H1 (cell line): Measurements from ENCODE around the gene RNF31. TPM values are rescaled to one million over a fixed set of nuclear protein-coding genes. Genes with fewer than 3 reads are reported as not detected.

ENCODE experiments used
- CTCF ChIA-PET: fragments of 300-600 bp; sonication (Branson Sonifier 250); formaldehyde crosslinking; loops from one replicate; lab custom pipeline; 2021; ENCODE audit not compliant: partially characterized antibody; lab: Charles Lee
- POLR2A ChIA-PET: fragments of 300-600 bp; sonication (Branson Sonifier 250); formaldehyde crosslinking; loops from one replicate; lab custom pipeline; 2021; ENCODE audit warnings: inconsistent platforms; ENCODE audit not compliant: partially characterized antibody; lab: Charles Lee
- DNase-seq, 2 experiments: peaks; one replicate each; pipeline versions ENCODE4 v3.0.0 to v3.0.0-alpha.2; 2010 to 2022; ENCODE audit warnings: low spot score in 2 of 2, low read depth in 1 of 2, mixed read lengths in 1 of 2
- FAIRE-seq: peaks from 2 replicates; lab custom pipeline; 2011; peaks lifted over from hg19 to GRCh38; lab: Jason Lieb, UNC
- H2AFZ ChIP-seq: 2 replicates; pipeline ENCODE4 v1.8.1; 2012; ENCODE audit warnings: low read length, inconsistent platforms
- H2AK5ac ChIP-seq: 2 replicates; pipeline ENCODE4 v1.6.1; 2013; ENCODE audit warnings: low read depth, low read length
- H2BK120ac ChIP-seq: replicated peaks from 2 replicates; pipeline ENCODE3; 2013; ENCODE audit warnings: low read depth, low read length, inconsistent platforms
- H2BK12ac ChIP-seq: 2 replicates; pipeline ENCODE4 v1.6.1; 2013; ENCODE audit warnings: low read depth, low read length
- H2BK15ac ChIP-seq: 2 replicates; pipeline ENCODE4 v1.6.1; 2013; ENCODE audit warnings: low read length
- H2BK20ac ChIP-seq: 2 replicates; pipeline ENCODE4 v1.6.1; 2013; ENCODE audit warnings: low read length
- H2BK5ac ChIP-seq: 2 replicates; pipeline ENCODE4 v1.6.1; 2013; ENCODE audit warnings: low read depth, low read length
- H3K14ac ChIP-seq: 2 replicates; pipeline ENCODE4 v1.6.1; 2013; ENCODE audit warnings: inconsistent platforms; ENCODE audit not compliant: insufficient read length
- H3K18ac ChIP-seq: 2 replicates; pipeline ENCODE4 v1.6.1; 2013; ENCODE audit warnings: low read length; ENCODE audit errors: extremely low read depth
- H3K23ac ChIP-seq: 2 replicates; pipeline ENCODE4 v1.6.1; 2013; ENCODE audit warnings: inconsistent platforms; ENCODE audit not compliant: insufficient read length
- H3K23me2 ChIP-seq: 2 replicates; pipeline ENCODE4 v1.6.1; 2013; ENCODE audit warnings: low read depth, low read length
- H3K27ac ChIP-seq: 2 replicates; pipeline ENCODE4 v1.6.1; 2011; ENCODE audit warnings: low read depth, low read length, inconsistent platforms
- H3K27me3 ChIP-seq, 4 experiments: replicated peaks in 1 of 4; 1 replicate in 1 of 4; 2 replicates in 3 of 4; pipeline versions ENCODE4 v1.6.1 to v1.8.1; 2011 to 2013; ENCODE audit warnings: low read length in 3 of 4, mild to moderate bottlenecking in 3 of 4, inconsistent platforms in 2 of 4, mixed read lengths in 2 of 4, moderate library complexity in 1 of 4; ENCODE audit not compliant: control insufficient read depth in 3 of 4, insufficient read depth in 3 of 4; ENCODE audit errors: extremely low read depth in 1 of 4
- H3K36me3 ChIP-seq, 4 experiments: 2 replicates each; pipeline versions ENCODE4 v1.6.1 to v1.8.1; 2011 to 2013; ENCODE audit warnings: mild to moderate bottlenecking in 4 of 4, low read length in 3 of 4, moderate library complexity in 2 of 4, control low read depth in 1 of 4, inconsistent platforms in 1 of 4; ENCODE audit not compliant: insufficient read depth in 4 of 4, control insufficient read depth in 2 of 4
- H3K4ac ChIP-seq: replicated peaks from 2 replicates; pipeline ENCODE3; 2013; ENCODE audit warnings: low read length, low read depth, mixed read lengths, inconsistent platforms; ENCODE audit not compliant: insufficient read length
- H3K4me1 ChIP-seq, 4 experiments: replicated peaks in 1 of 4; 1 replicate in 1 of 4; 2 replicates in 3 of 4; pipeline versions ENCODE4 v1.6.1 to v1.8.1; 2011 to 2013; ENCODE audit warnings: low read length in 3 of 4, inconsistent platforms in 2 of 4, mixed read lengths in 1 of 4; ENCODE audit not compliant: insufficient read depth in 4 of 4, control insufficient read depth in 3 of 4
- H3K4me2 ChIP-seq, 2 experiments: 2 replicates each; pipeline versions ENCODE4 v1.6.1 to v1.8.1; 2011 to 2013; ENCODE audit warnings: low read depth in 2 of 2, low read length in 2 of 2, control low read depth in 1 of 2, inconsistent platforms in 1 of 2, mild to moderate bottlenecking in 1 of 2; ENCODE audit not compliant: insufficient read depth in 1 of 2
- H3K4me3 ChIP-seq, 4 experiments: fragments of 200-600, 300-600 bp in 1 of 4; sonication (generic), shearing (Covaris generic), sonication (Bioruptor Twin) in 1 of 4; 2 replicates each; pipeline versions ENCODE4 v1.5.1 to v1.8.1; 2011 to 2016; ENCODE audit warnings: low read length in 4 of 4, low read depth in 3 of 4, control low read depth in 2 of 4, inconsistent platforms in 2 of 4, mild to moderate bottlenecking in 2 of 4, mixed read lengths in 1 of 4, moderate library complexity in 1 of 4; ENCODE audit not compliant: insufficient read depth in 2 of 4; ENCODE audit errors: extremely low read depth in 1 of 4
- H3K56ac ChIP-seq: replicated peaks from 2 replicates; pipeline ENCODE3; 2013; ENCODE audit warnings: low read depth, mild to moderate bottlenecking, mixed read lengths, low read length, inconsistent platforms; ENCODE audit not compliant: insufficient read length
- H3K79me1 ChIP-seq: 2 replicates; pipeline ENCODE4 v1.6.1; 2013; ENCODE audit warnings: low read depth, low read length, control low read depth
- H3K79me2 ChIP-seq, 2 experiments: 2 replicates each; pipeline versions ENCODE4 v1.6.1 to v1.8.1; 2012 to 2013; ENCODE audit warnings: low read length in 2 of 2, mild to moderate bottlenecking in 2 of 2, inconsistent platforms in 1 of 2; ENCODE audit not compliant: insufficient read depth in 2 of 2, control insufficient read depth in 1 of 2
- H3K9ac ChIP-seq, 4 experiments: replicated peaks in 1 of 4; 1 replicate in 1 of 4; 2 replicates in 3 of 4; pipeline versions ENCODE4 v1.6.1 to v1.8.1; 2011 to 2013; ENCODE audit warnings: low read depth in 3 of 4, low read length in 3 of 4, control low read depth in 2 of 4, mild to moderate bottlenecking in 2 of 4, moderate library complexity in 2 of 4, inconsistent platforms in 1 of 4; ENCODE audit errors: extremely low read depth in 1 of 4
- H3K9me3 ChIP-seq, 2 experiments: 2 replicates each; pipeline versions ENCODE4 v1.6.1 to v1.8.1; 2012 to 2013; ENCODE audit warnings: mild to moderate bottlenecking in 2 of 2, moderate library complexity in 2 of 2, control low read depth in 1 of 2, inconsistent platforms in 1 of 2, low read depth in 1 of 2, low read length in 1 of 2, mixed read lengths in 1 of 2; ENCODE audit not compliant: insufficient read depth in 2 of 2
- H4K20me1 ChIP-seq, 2 experiments: replicated peaks in 1 of 2; 2 replicates each; pipeline versions ENCODE3 to v1.8.1; 2011 to 2013; ENCODE audit warnings: inconsistent platforms in 2 of 2, low read length in 2 of 2, mild to moderate bottlenecking in 1 of 2; ENCODE audit not compliant: insufficient read depth in 2 of 2, control insufficient read depth in 1 of 2
- H4K5ac ChIP-seq: 2 replicates; pipeline ENCODE4 v1.6.1; 2013; ENCODE audit warnings: low read length, low read depth, mixed read lengths, inconsistent platforms; ENCODE audit not compliant: insufficient read length
- H4K8ac ChIP-seq: 2 replicates; pipeline ENCODE4 v1.8.0; 2013; ENCODE audit warnings: mild to moderate bottlenecking, moderate library complexity, low read length, inconsistent platforms; ENCODE audit not compliant: insufficient read depth; ENCODE audit errors: extremely low read depth
- H4K91ac ChIP-seq: replicated peaks from 2 replicates; pipeline ENCODE3; 2013; ENCODE audit warnings: low read length, mixed read lengths, inconsistent platforms; ENCODE audit not compliant: insufficient read length
- BACH1 ChIP-seq: IDR thresholded peaks from 2 replicates; pipeline ENCODE4 v1.6.1; 2012; ENCODE audit warnings: low read length, improper control_type of control experiment
- BRCA1 ChIP-seq: IDR thresholded peaks from 2 replicates; pipeline ENCODE4 v1.6.1; 2012; ENCODE audit warnings: low read depth, low read length, improper control_type of control experiment
- CREB1 ChIP-seq: IDR thresholded peaks from 2 replicates; pipeline ENCODE4 v1.6.1; 2012; ENCODE audit warnings: inconsistent platforms
- EGR1 ChIP-seq: IDR thresholded peaks from 2 replicates; pipeline ENCODE4 v1.6.1; 2011; ENCODE audit warnings: low read depth, low read length, borderline replicate concordance
- HDAC6 ChIP-seq: IDR thresholded peaks from one replicate; pipeline ENCODE4 v1.7.1; 2012; ENCODE audit warnings: low read depth, mild to moderate bottlenecking, inconsistent platforms, low read length, moderate library complexity
- JUND ChIP-seq: IDR thresholded peaks from 2 replicates; pipeline ENCODE4 v1.6.1; 2011; ENCODE audit warnings: mild to moderate bottlenecking, improper control_type of control experiment, low read length
- NRF1 ChIP-seq: IDR thresholded peaks from 2 replicates; pipeline ENCODE4 v1.6.1; 2011; ENCODE audit warnings: mild to moderate bottlenecking, low read depth, low read length, improper control_type of control experiment
- RAD21 ChIP-seq, 2 experiments: IDR thresholded peaks in 1 of 2; conservative IDR thresholded peaks in 1 of 2; 2 replicates each; pipeline ENCODE4 v1.6.1; 2011; ENCODE audit warnings: low read depth in 2 of 2, low read length in 2 of 2, improper control_type of control experiment in 1 of 2, inconsistent platforms in 1 of 2, mild to moderate bottlenecking in 1 of 2, moderate library complexity in 1 of 2
- SAP30 ChIP-seq: fragments of 300-600 bp; sonication (generic); IDR thresholded peaks from 2 replicates; pipeline ENCODE4 v1.7.1; 2012; ENCODE audit warnings: low read length, moderate library complexity, mild to moderate bottlenecking, inconsistent platforms; ENCODE audit not compliant: insufficient read depth, insufficient replicate concordance
- SIX5 ChIP-seq: IDR thresholded peaks from 2 replicates; pipeline ENCODE4 v1.6.1; 2011; ENCODE audit warnings: mild to moderate bottlenecking, low read depth, low read length
- SUZ12 ChIP-seq: fragments of 200-600 bp; sonication (generic); IDR thresholded peaks from 2 replicates; pipeline ENCODE4 v1.6.1; 2012; ENCODE audit warnings: mild to moderate bottlenecking, inconsistent platforms, low read length, moderate library complexity, mixed read lengths
- TCF12 ChIP-seq: IDR thresholded peaks from 2 replicates; pipeline ENCODE4 v1.6.1; 2011; ENCODE audit warnings: low read depth, mild to moderate bottlenecking, low read length
- YY1 ChIP-seq: IDR thresholded peaks from 2 replicates; pipeline ENCODE4 v1.6.1; 2011; ENCODE audit warnings: low read depth, mild to moderate bottlenecking, low read length
- ZNF274 ChIP-seq: IDR thresholded peaks from 2 replicates; pipeline ENCODE4 v1.7.0; 2012; ENCODE audit warnings: low read length, borderline replicate concordance; ENCODE audit errors: extremely low read depth
- polyA plus RNA-seq, 7 experiments: library from polyadenylated mRNA; depleted of rRNA in 3 of 7; stranded (reverse) in 5 of 7; unstranded in 2 of 7; fragments of >200 nt in 5 of 7; fragments of 200-250 nt in 2 of 7; gene quantifications; 1 replicate in 5 of 7; 2 replicates in 1 of 7; 4 replicates in 1 of 7; pipeline versions ENCODE4 v1.2.1 to v1.2.3, GENCODE V29; 2011 to 2013; ENCODE audit warnings: missing spikeins in 2 of 7, mixed read lengths in 2 of 7
- total RNA-seq: library from RNA; stranded (reverse); fragmentation: NEBNext Ultra II Directional; extraction: Animal tissue kit (Norgen Biotek cat#: 25700); gene quantifications from 2 replicates; pipeline ENCODE4 v1.2.1, GENCODE V29; 2021

Gene RNF31
- total and polyA plus RNA-seq, 2 of the 8 experiments (the other 6 are each of a cell fraction or from before 2014, with no cell fraction given) = 17.5 to 72.0 TPM

DNA sequence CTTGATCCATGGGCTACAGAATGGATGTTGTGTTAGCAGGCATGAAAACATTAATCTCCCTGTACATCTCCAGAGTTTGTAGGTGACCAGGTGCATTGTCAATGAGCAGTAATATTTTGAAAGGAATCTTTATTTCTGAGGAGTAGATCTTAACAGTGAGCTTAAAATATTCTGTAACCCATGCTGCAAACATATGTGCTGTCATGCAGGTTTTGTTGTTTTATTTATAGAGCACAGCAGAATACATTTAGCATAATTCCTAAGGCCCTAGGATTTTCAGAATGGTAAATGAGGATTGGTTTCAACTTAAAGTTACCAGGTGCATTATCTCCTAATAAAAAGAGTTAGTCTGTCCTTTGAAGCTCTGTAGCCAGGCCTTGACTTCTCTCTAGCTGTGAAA lies 20.4 kb upstream of the RNF31 start:
- no peak overlapping the region for H2BK15ac ChIP-seq
- CTCF ChIA-PET = interaction anchor here (0.7 to 1.4 kb wide), 8 partner anchors 10 to 1058 kb away, joined by 3 to 4 read pairs (median 3); no protein-coding TSS in a partner anchor
- no peak for TF ChIP-seq RAD21 (IDR thresholded peaks at IDR 0.05 in 1 of 2, conservative IDR thresholded peaks at IDR 0.05 in 1 of 2; ENCODE audit: low read depth in 2 of 2, low read length in 2 of 2)
- TF ChIP-seq SIX5 = no peak
- TF ChIP-seq HDAC6 = no peak
- TF ChIP-seq JUND = no peak
- no peak for TF ChIP-seq YY1
- no peak for TF ChIP-seq EGR1
- TF ChIP-seq ZNF274 = no peak
- no peak for TF ChIP-seq NRF1
- TF ChIP-seq TCF12 = no peak
- TF ChIP-seq SUZ12 = no peak
- TF ChIP-seq BACH1 = no peak
- no peak for TF ChIP-seq CREB1
- TF ChIP-seq BRCA1 = no peak
- TF ChIP-seq SAP30 = no peak

More for the DNA sequence above, 20.4 kb upstream of the RNF31 start:
- H3K9ac ChIP-seq = no peak overlapping the region
- H3K23me2 ChIP-seq = no peaks in the 10 kb centered on the region
- H3K79me1 ChIP-seq = no peaks in the 10 kb centered on the region
- H4K8ac ChIP-seq = no peak overlapping the region
- H3K4ac ChIP-seq = no peak overlapping the region
- H2AFZ ChIP-seq = no peak overlapping the region
- no peak overlapping the region for H2BK12ac ChIP-seq
- no peak overlapping the region for H3K14ac ChIP-seq
- no peak overlapping the region for H3K23ac ChIP-seq
- no peaks in the 10 kb centered on the region for H3K9me3 ChIP-seq
- POLR2A ChIA-PET = interaction anchor here (0.7 to 11.1 kb wide), 10 partner anchors 9 to 52 kb away, joined by 3 to 96 read pairs (median 4); partner anchors contain the start of genes DCAF11, NRL, PSME1 and PSME2
- FAIRE-seq = no peak
- H3K4me3 ChIP-seq = no peak overlapping the region
- H3K18ac ChIP-seq = no peak overlapping the region
- no peak overlapping the region for H4K91ac ChIP-seq
- peaks cover 0 to 12% (median 3%) of the 10 kb centered on the region in 4 experiments; a peak in 4 of 8 replicates for H3K36me3 ChIP-seq
- H2BK20ac ChIP-seq = no peak overlapping the region
- no peak overlapping the region for H2BK120ac ChIP-seq
- H4K20me1 ChIP-seq = no peaks in the 10 kb centered on the region
- no peak overlapping the region for H3K27ac ChIP-seq
- H3K4me2 ChIP-seq = no peak overlapping the region
- H3K56ac ChIP-seq = no peak overlapping the region
- H3K27me3 ChIP-seq = no peaks in the 10 kb centered on the region
- no peak for DNase-seq
- H3K4me1 ChIP-seq = no peaks in the 10 kb centered on the region
- H2AK5ac ChIP-seq = no peak overlapping the region
- no peaks in the 10 kb centered on the region for H3K79me2 ChIP-seq
- H2BK5ac ChIP-seq = no peak overlapping the region
- no peak overlapping the region for H4K5ac ChIP-seq
